GM12892 (cell line): ENCODE measurements around the gene WWP2.

Experiments
- POLR2A ChIP-seq: IDR thresholded peaks from 2 replicates; pipeline ENCODE4 v1.6.1; 2011; ENCODE audit warnings: low read depth, low read length, control low read depth
- POLR2AphosphoS5 ChIP-seq: IDR thresholded peaks from 2 replicates; pipeline ENCODE4 v1.6.1; 2011; ENCODE audit warnings: low read depth, low read length, control low read depth
- TAF1 ChIP-seq: IDR thresholded peaks from 2 replicates; pipeline ENCODE4 v1.6.1; 2011; ENCODE audit warnings: low read depth, mild to moderate bottlenecking, control low read depth, low read length, borderline replicate concordance

GRCh38 chr16:69836257-69836656 is 74.1 kb downstream of the WWP2 start:
- TF ChIP-seq TAF1, result no peak
- no peak for TF ChIP-seq POLR2A
- no peak for TF ChIP-seq POLR2AphosphoS5
